Upper lobe of left lung (tissue), 4 donors: ENCODE results near the gene SEMA3G.

Experiments
- CTCF ChIP-seq, 6 experiments: fragments of 450-650 bp in 4 of 6; fragments of 200-600 bp in 2 of 6; sonication (generic) in 2 of 6; IDR thresholded peaks; one replicate each; pipeline ENCODE4 v1.5.1; 2016 to 2019; ENCODE audit warnings: antibody characterized with exemption in 6 of 6
- POLR2AphosphoS5 ChIP-seq, 2 donors: sonication (generic); formaldehyde crosslinking; IDR thresholded peaks; one replicate each; pipeline ENCODE4 v1.5.1; 2017; ENCODE audit warnings: antibody characterized with exemption in 2 of 2

DNA sequence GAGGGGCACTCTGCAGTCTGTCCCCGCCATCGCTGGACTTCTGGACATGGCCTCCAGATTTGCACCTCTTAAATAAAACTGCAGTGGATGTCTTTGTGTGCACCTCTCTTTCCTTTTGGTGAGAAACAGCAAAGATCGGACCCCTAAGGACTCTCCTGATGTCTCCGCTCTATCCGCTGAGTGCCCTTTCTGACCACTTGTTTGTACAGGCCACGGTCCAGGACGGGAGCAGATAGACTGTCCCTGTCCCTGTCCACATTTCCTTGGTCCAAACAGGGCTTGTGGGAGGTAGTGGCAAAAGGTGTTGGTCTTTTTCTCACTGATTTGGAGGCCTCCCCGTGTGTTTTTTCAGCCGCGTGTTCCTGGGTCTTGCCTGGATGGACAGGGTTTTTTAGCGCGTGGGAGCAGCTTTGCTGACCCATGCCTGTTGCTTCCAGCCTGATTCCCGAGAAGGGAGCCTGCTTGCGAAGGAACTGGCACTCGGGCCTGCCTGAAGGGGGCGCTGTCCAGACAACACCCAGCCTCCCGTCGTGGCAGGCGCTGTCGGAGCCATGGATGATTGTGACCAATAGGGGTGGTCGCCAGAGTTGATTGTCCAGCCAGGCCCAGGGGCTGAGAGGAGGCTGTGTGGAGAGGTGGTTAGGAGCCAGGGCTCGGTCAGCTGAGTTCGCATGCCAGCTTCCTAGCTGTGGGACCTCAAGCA, 37.1 kb upstream of the SEMA3G start:
- TF ChIP-seq CTCF (IDR thresholded peaks at IDR 0.05) (peak in 4 of 6 experiments; percentile 15 to 47 (median 42)), POLR2AphosphoS5 (IDR thresholded peaks at IDR 0.05) (no peak)
